NCI-H187 (cell line): ENCODE results near the gene TXNDC17.
"Not testable (repeated sequence)": the region's sequence is repeated elsewhere in the genome, so short reads cannot be mapped to it uniquely, and the experiment has no call there.

ENCODE experiments used
- DNase-seq, 2 experiments: peaks; one replicate each; lab custom pipeline; 2025; lab: John Stamatoyannopoulos, UW

Gene TXNDC17

GRCh38 chr17:6636616-6637457, 4.0 kb upstream of the TXNDC17 start:
- no peak for DNase-seq

- no peak for DNase-seq
These were observed 3.4 kb upstream of the TXNDC17 start for GRCh38 chr17:6637458-6637840.

DNA sequence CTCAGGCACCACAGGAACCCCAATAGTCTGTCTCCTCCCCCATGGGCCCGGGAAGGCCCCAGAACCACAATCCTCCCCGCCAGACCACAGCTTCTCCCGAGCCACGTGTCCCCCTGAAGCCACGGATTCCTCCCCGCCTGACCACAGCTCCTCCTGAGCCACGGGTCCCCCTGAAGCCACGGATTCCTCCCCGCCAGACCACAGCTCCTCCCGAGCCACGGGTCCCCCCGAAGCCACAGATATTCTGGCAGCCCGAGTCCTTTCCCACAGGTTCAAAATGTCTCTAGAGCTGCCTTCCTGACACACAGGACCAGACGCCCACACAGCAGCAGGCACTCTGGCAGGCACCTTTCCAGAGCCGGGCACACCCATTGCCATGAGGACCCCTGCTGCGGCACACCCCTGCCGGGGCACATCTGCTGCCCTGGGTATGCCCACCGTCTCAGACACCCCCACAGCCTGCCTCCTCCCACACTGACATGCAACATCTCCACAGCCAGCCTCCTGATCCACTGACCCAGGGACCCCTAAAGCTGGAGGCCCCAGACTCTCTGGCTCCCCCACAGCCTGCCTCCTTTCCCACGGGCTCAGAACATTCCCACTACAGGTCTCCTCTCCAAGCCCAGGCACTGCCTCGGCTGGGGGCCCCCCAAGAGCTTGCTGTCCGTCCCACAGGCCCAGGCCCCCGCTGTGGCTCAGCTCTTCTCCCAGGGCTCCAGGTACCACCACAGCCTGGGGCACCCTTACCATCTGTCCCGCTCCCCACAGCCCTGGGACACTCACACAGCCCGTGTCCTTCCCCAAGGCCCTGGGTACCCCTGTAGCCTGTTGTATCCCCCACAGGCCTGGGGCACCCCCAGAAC, 2.6 kb upstream of the TXNDC17 start:
- no peak for DNase-seq

DNA sequence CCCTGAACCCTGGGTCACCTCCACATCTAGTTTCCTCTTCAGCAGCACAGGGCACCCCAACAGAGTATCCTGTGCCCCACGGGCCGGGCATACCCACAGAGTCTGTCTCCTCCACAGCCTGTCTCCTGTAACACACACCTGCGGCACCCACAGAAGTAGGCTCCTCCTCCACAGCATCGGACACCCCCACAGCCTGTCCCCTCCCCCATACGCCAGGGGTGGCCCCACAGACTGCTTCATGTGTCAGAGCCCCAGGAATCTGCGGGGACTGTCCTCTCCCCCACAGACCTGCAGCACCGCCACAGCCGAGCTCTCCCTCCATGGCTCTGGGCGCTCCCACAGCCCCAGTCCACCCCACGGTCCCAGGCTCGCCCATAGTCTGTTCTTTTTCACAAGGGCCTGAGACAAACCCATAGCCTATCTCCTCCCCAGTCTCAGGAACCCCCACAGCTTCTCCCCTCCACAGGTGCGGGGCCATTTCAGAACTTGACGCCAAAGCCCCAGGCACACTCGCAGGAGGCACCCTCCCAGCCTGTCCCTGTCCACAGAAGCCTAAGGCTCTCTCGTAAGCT, 1.8 kb upstream of the TXNDC17 start:
- DNase-seq = no peak

- no peak for DNase-seq
These were observed 999 bp upstream of the TXNDC17 start for GRCh38 chr17:6639586-6640535.

GRCh38 chr17:6641247-6641863, 495 bp downstream of the TXNDC17 start:
- DNase-seq = no peak

DNA sequence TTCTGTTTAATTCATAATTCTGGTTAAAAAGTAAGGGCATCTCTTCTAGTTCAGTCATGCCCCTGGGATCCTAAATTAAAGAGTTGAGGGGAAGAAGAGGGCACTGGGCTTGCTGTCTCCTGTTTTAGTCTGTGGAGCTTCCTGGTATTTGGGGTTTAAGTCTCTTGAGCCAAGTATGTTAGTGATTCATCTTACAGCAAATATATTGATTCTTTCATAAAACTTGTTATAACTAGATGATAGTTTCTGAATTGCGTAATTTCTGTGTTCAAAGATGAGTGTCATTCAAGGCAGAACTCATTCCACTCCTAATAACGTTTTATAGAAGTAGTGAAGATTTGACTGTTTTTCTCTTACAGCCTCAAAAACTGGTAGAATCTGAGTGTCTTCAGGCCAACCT, 1.7 kb downstream of the TXNDC17 start:
- DNase-seq = no peak

- no peak for DNase-seq
These were observed 2.7 kb downstream of the TXNDC17 start for GRCh38 chr17:6643451-6644125.

- no peak for DNase-seq
These were observed 7.3 kb downstream of the TXNDC17 start for GRCh38 chr17:6648181-6648580.

- DNase-seq = peak; percentile 60 to 70
These were observed 10.6 kb downstream of the TXNDC17 start, which contains the start of the genes C17orf100 and MED31 for GRCh38 chr17:6651354-6651918. Gene C17orf100, plus strand, starts transcription at chr17:6651762. Its CDS starts 152 bp downstream, at chr17:6651914. Gene MED31, minus strand, starts transcription at chr17:6651605. Its CDS starts 77 bp downstream, at chr17:6651528.

DNA sequence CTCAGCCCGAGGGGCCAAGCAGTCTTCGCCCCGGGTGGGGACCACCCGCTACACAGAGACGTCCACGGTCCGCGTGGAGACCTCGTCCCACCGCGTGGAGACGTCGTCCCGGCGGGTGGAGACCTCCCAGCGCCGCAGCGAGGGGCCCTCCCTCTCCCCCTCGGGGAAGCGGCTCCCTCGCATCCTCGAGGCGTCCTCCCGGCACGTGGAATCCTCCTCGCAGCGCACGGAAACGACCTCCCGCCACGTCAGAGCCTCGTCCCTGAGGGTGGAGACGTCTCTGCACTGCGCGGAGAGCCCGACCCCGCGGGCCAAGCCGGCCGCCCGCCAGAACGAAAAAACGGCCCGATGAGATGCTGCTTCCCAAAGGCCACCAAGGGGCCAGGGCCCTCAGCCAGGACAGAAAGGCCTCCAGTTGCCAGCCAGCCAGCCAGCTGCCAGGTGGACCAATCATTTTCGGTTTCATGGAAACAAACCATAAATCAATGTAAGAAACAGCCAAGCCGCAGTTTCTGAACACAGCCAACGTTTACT, 11.1 kb downstream of the TXNDC17 start:
- no peak for DNase-seq

GRCh38 chr17:6654841-6655731, 14.2 kb downstream of the TXNDC17 start:
- DNase-seq = no peak

DNA sequence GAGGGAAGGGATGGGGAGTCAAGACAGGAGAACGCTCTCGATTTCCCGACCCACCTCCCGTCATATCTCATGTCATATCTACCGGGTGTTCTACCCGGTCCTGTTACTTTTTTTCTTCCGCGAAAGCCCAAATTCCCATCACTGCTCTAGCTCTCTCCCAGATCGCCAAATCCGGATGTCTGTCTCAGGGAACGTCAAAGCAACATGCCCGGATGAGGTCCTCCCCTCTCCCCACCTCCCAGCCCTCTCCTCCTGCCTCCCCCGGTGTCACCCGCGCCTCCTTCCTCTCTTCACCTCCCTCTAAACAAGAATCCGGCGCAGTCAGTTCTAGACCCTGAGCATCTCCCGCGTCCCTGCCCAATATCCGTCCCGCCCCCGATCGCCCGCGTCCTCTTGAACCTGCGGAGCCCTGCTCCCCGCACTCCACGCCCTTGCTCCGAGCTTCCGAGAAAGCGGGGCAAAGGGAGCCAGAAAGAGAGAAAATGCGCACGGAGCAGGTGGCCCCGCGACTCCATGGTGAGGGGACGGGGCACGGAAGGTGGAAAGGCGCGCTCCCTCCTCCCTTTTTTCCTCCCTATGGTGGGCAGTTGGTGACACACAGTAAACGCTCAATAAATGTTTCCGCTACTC, 15.0 kb downstream of the TXNDC17 start:
- not testable (repeated sequence) for DNase-seq

GRCh38 chr17:6656797-6657632, 16.2 kb downstream of the TXNDC17 start:
- not testable (repeated sequence) for DNase-seq

DNA sequence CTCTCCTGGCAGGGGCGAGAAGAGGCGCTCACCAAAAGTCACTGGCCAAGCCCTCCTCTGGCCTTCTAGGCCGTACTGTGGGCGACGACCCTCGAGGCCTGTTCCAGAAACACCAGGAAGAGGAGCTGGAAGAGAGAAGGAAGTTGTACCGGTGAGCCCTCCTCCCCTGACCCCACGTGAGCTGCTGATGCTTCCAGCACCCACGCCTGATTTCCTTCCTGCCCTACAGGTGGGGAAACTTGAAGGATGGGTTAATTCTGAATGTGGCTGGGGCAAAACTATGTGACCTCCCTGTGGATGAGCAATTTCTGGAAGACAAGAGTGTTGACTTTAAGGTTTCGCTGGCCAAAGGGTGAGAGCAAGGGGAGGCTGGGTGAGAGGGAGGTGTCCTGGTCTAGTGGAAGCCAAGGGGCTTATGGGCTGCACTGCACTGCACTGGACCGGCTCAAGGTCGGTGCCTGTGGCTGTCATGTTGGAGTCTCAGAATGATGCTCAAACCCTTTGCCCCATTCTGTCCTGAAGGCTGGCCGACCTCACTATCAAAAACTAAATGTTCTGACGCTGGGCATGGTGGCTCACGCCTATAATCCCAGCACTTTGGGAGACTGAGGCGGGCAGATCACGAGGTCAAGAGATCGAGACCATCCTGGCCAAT, 16.9 kb downstream of the TXNDC17 start:
- DNase-seq = no peak

DNA sequence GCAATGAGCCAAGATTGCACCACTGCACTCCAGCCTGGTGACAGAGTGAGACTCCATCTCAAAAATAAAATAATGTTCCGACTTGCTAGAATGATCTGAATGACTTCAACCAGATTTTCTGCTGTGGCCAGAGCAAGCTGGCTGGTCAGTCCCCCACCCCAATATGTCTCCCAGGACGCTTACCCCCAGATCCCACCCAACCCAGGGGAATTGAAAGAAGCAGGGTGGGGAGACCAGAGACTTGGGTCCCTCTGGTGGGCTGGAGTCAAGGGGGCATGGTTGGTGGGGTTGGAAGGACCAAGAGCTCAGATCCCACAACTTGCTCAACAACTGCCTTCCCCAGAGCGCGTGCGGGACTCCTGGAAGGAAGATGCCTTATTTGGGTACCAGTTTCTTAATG, 17.6 kb downstream of the TXNDC17 start:
- DNase-seq = not testable (repeated sequence)

- no peak for DNase-seq
These were observed 19.2 kb downstream of the TXNDC17 start for GRCh38 chr17:6660101-6660500.
